GM12878 (cell line): ENCODE results near the gene SLC25A39. TPM values are rescaled to one million over a fixed set of nuclear protein-coding genes. Genes with fewer than 3 reads are reported as not detected.

Source experiments
- ATAC-seq: fragments of 200-7000 bp; cut with Tn5 transposase; 3 replicates; pipeline ENCODE4 v1.9.1; 2020; ENCODE audit warnings: mild to moderate bottlenecking, moderate library complexity
- BruUV-seq: library from RNA; stranded (reverse); fragments of 400-500 nt; replicated peaks from 2 replicates; lab custom pipeline; 2021; lab: Mats Ljungman, UMichigan
- CTCF ChIA-PET: fragments of 300-600 bp; sonication (Branson Sonifier 250); formaldehyde crosslinking; extraction: SDS; loops from one replicate; lab custom pipeline; 2021; ENCODE audit warnings: inconsistent platforms; lab: Yijun Ruan, JAX
- POLR2A ChIA-PET: fragments of 350-600 bp; formaldehyde crosslinking; extraction: SDS; loops from one replicate; lab custom pipeline; 2021; ENCODE audit warnings: inconsistent platforms; lab: Charles Lee
- RAD21 ChIA-PET: fragments of 300-600 bp; sonication (Branson Sonifier 250); formaldehyde crosslinking; loops from one replicate; lab custom pipeline; 2023; ENCODE audit warnings: antibody characterized with exemption; ENCODE audit not compliant: unreplicated experiment; lab: Charles Lee
- SMC1A ChIA-PET: fragments of 300-600 bp; sonication (Branson Sonifier 250); formaldehyde crosslinking; loops from one replicate; lab custom pipeline; 2023; ENCODE audit not compliant: unreplicated experiment, uncharacterized antibody; lab: Charles Lee
- DNase-seq: peaks from one replicate; pipeline ENCODE4 v3.0.0-alpha.2; 2011; ENCODE audit warnings: low read depth, low spot score
- FAIRE-seq: peaks from 3 replicates; lab custom pipeline; 2011; peaks lifted over from hg19 to GRCh38; lab: Jason Lieb, UNC
- H2AFZ ChIP-seq: 2 replicates; pipeline ENCODE4 v1.6.0; 2011; ENCODE audit warnings: low read depth, low read length, control low read depth; ENCODE audit not compliant: control insufficient read depth
- H3K27ac ChIP-seq: 2 replicates; pipeline ENCODE4 v1.5.1; 2011; ENCODE audit warnings: control low read depth; ENCODE audit not compliant: control insufficient read depth, insufficient read depth
- H3K27me3 ChIP-seq, 2 experiments: replicated peaks in 1 of 2; 2 replicates each; pipeline versions ENCODE4 v1.6.0 to v1.6.1; 2011; ENCODE audit warnings: low read length in 1 of 2; ENCODE audit not compliant: control insufficient read depth in 2 of 2, insufficient read depth in 2 of 2
- H3K36me3 ChIP-seq, 2 experiments: 2 replicates each; pipeline ENCODE4 v1.5.1; 2011; ENCODE audit warnings: low read length in 1 of 2; ENCODE audit not compliant: control insufficient read depth in 2 of 2, insufficient read depth in 2 of 2
- H3K4me1 ChIP-seq: 2 replicates; pipeline ENCODE4 v1.6.1; 2011; ENCODE audit warnings: mild to moderate bottlenecking, low read length, moderate library complexity, mixed read lengths; ENCODE audit not compliant: control insufficient read depth, insufficient read depth
- H3K4me2 ChIP-seq: 2 replicates; pipeline ENCODE4 v1.6.0; 2011; ENCODE audit warnings: control low read depth; ENCODE audit not compliant: control insufficient read depth, insufficient read depth
- H3K4me3 ChIP-seq: fragments of 200-600 bp; sonication (generic); 2 replicates; pipeline ENCODE4 v1.5.1; 2016
- H3K79me2 ChIP-seq: 2 replicates; pipeline ENCODE4 v1.6.0; 2011; ENCODE audit warnings: low read length; ENCODE audit not compliant: control insufficient read depth, insufficient read depth
- H3K9ac ChIP-seq: 2 replicates; pipeline ENCODE4 v1.8.0; 2011; ENCODE audit warnings: low read length, control low read depth, mixed read lengths; ENCODE audit not compliant: control insufficient read depth, insufficient read depth
- H3K9me3 ChIP-seq: replicated peaks from 3 replicates; pipeline ENCODE4 v1.5.1; 2011; ENCODE audit warnings: mild to moderate bottlenecking, low read length; ENCODE audit not compliant: control insufficient read depth, insufficient read depth
- H4K20me1 ChIP-seq: 2 replicates; pipeline ENCODE4 v1.6.0; 2011; ENCODE audit not compliant: control insufficient read depth, insufficient read depth
- BHLHE40 ChIP-seq, 2 experiments: fragments of 450-650 bp in 1 of 2; IDR thresholded peaks; 2 replicates each; pipeline ENCODE4 v1.6.1; 2011 to 2017; ENCODE audit warnings: low read depth in 2 of 2, borderline replicate concordance in 1 of 2, improper control_type of control experiment in 1 of 2, low read length in 1 of 2, mild to moderate bottlenecking in 1 of 2
- CREM ChIP-seq: IDR thresholded peaks from 2 replicates; pipeline ENCODE4 v1.6.1; 2014; ENCODE audit warnings: antibody characterized with exemption, low read depth
- HCFC1 ChIP-seq: fragments of 150-350 bp; IDR thresholded peaks from 2 replicates; pipeline ENCODE4 v1.6.1; 2014; ENCODE audit warnings: low read length
- HDGF ChIP-seq: fragments of 450-650 bp; IDR thresholded peaks from 2 replicates; pipeline ENCODE4 v1.6.1; 2016; ENCODE audit warnings: antibody characterized with exemption
- KLF5 ChIP-seq: fragments of 450-650 bp; IDR thresholded peaks from 2 replicates; pipeline ENCODE4 v1.6.1; 2014; ENCODE audit warnings: mild to moderate bottlenecking; ENCODE audit not compliant: partially characterized antibody
- NBN ChIP-seq: fragments of 450-650 bp; IDR thresholded peaks from 2 replicates; pipeline ENCODE4 v1.6.1; 2016
- NFXL1 ChIP-seq: fragments of 450-650 bp; IDR thresholded peaks from 2 replicates; pipeline ENCODE4 v1.6.1; 2017; ENCODE audit warnings: antibody characterized with exemption, mild to moderate bottlenecking, borderline replicate concordance
- PML ChIP-seq: IDR thresholded peaks from 2 replicates; pipeline ENCODE4 v1.6.1; 2012; ENCODE audit warnings: low read length, inconsistent platforms
- RB1 ChIP-seq: fragments of 450-650 bp; formaldehyde crosslinking; IDR thresholded peaks from 2 replicates; pipeline ENCODE4 v1.6.1; 2017; ENCODE audit warnings: mild to moderate bottlenecking, borderline replicate concordance
- SMAD1 ChIP-seq: fragments of 450-650 bp; IDR thresholded peaks from 2 replicates; pipeline ENCODE4 v1.6.1; 2018; ENCODE audit warnings: mild to moderate bottlenecking, low read depth; ENCODE audit not compliant: partially characterized antibody
- SREBF1 ChIP-seq: IDR thresholded peaks from 2 replicates; pipeline ENCODE4 v1.6.1; 2012; ENCODE audit warnings: mild to moderate bottlenecking, low read length
- STAT3 ChIP-seq: IDR thresholded peaks from 2 replicates; pipeline ENCODE4 v1.6.1; 2011; ENCODE audit warnings: low read depth, low read length, improper control_type of control experiment
- SUPT20H ChIP-seq: IDR thresholded peaks from 2 replicates; pipeline ENCODE4 v1.6.1; 2011; ENCODE audit warnings: low read depth, mild to moderate bottlenecking, low read length, moderate library complexity, borderline replicate concordance; ENCODE audit not compliant: control insufficient read depth
- SUZ12 ChIP-seq: fragments of 200-600 bp; sonication (generic); IDR thresholded peaks from one replicate; pipeline ENCODE4 v1.6.1; 2018; ENCODE audit warnings: antibody characterized with exemption, mild to moderate bottlenecking; ENCODE audit not compliant: unreplicated experiment
- TCF3 ChIP-seq: IDR thresholded peaks from 2 replicates; pipeline ENCODE4 v1.6.1; 2012; ENCODE audit warnings: low read depth, mild to moderate bottlenecking, low read length, borderline replicate concordance; ENCODE audit not compliant: insufficient read depth
- YY1 ChIP-seq: IDR thresholded peaks from 2 replicates; pipeline ENCODE4 v1.6.1; 2011; ENCODE audit warnings: low read depth, mild to moderate bottlenecking, low read length
- whole genome bisulfite sequencing: methylation state at CpG from one replicate; pipeline ENCODE4 v1.1.6; 2016; ENCODE audit warnings: low lambda C conversion rate; ENCODE audit not compliant: insufficient replicate concordance, insufficient coverage; ENCODE audit errors: missing lambda C conversion rate; 5-methylcytosine and 5-hydroxymethylcytosine counted together
- in situ Hi-C: fragments of 300-500 bp; cut with MboI; formaldehyde crosslinking; loops from 9 replicates; pipeline ENCODE4 v1.14.3; 2018; ENCODE audit warnings: mixed read lengths
- intact Hi-C: fragments of 100-400 bp; cut with micrococcal nuclease; formaldehyde crosslinking; loops from one replicate; pipeline ENCODE4 v1.14.2; 2022; ENCODE audit not compliant: unreplicated experiment
- polyA plus RNA-seq, 11 experiments: library from polyadenylated mRNA; depleted of rRNA in 4 of 11; unstranded in 6 of 11; stranded (reverse) in 5 of 11; fragments of >200 nt; fragmentation: Nextera tagmentation in 4 of 11; fragmentation: Illumina TruSeq in 1 of 11; extraction: Ambion mirVana in 4 of 11; extraction: Trizol in 1 of 11; gene quantifications; 1 replicate in 1 of 11; 2 replicates in 10 of 11; pipeline versions ENCODE4 v1.2.1 to v1.2.3, GENCODE V29; 2011 to 2016; ENCODE audit warnings: inconsistent platforms in 2 of 11, missing spikeins in 2 of 11, low read depth in 1 of 11
- total RNA-seq, 4 experiments: library from RNA; depleted of rRNA in 3 of 4; stranded (reverse); fragments of >200 nt in 3 of 4; fragmentation: Illumina TruSeq in 1 of 4; extraction: Trizol in 1 of 4; gene quantifications; 2 replicates each; pipeline versions ENCODE4 v1.2.1 to v1.2.3, GENCODE V29; 2013 to 2021
- TF ChIP-seq, protein P1 (sequence below): fragments of 450-650 bp; IDR thresholded peaks from 2 replicates; pipeline ENCODE4 v1.6.1; 2017; ENCODE audit warnings: low read depth, mild to moderate bottlenecking, moderate library complexity
- TF ChIP-seq, protein P2 (sequence below): fragments of 450-650 bp; formaldehyde crosslinking; IDR thresholded peaks from 2 replicates; pipeline ENCODE4 v1.4.0; 2020; ENCODE audit warnings: mild to moderate bottlenecking, moderate library complexity
- TF ChIP-seq, protein P3 (sequence below): fragments of 450-650 bp; conservative IDR thresholded peaks from 2 replicates; pipeline ENCODE4 v1.6.1; 2017; ENCODE audit warnings: mild to moderate bottlenecking, moderate library complexity

Gene SLC25A39
- total and polyA plus RNA-seq, 10 of the 15 experiments (the other 5 are each of a cell fraction or from before 2014, with no cell fraction given): 3.5 to 270 (median 150) TPM

DNA sequence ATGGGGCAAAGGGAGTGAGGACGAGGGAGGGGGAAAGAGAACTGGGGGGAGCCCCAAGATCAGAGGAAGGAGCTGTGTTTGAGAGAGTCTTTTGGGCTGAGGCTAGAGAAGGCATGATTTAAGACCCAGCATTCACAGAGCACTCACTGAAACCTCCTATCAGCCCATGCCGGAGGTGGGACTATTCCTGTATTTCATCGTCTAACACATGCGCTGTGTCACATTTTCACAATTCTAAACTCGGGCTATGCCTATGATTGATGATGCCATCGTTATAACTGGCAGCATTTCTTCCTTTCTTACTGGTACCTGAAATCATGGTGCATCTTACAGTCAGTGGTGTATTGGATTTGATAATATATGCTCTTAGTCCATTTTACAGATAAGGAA is 35.5 kb upstream of the SLC25A39 start:
- ATAC-seq: no peak
- H3K9ac ChIP-seq: no peak overlapping the region
- no peaks in the 10 kb centered on the region for H3K36me3 ChIP-seq
- CTCF ChIA-PET: interaction anchor here (0.6 to 1.3 kb wide), 4 partner anchors 10 to 249 kb away, joined by 3 to 4 read pairs (median 3); no protein-coding TSS in a partner anchor
- no peaks in the 10 kb centered on the region for H3K4me1 ChIP-seq
- RAD21 ChIA-PET: interaction anchor here (0.5 kb wide), 1 partner anchor 196 kb away, joined by 3 read pairs; no protein-coding TSS in a partner anchor
- no peaks in the 10 kb centered on the region for H3K79me2 ChIP-seq
- TF ChIP-seq HDGF (no peak), KLF5 (no peak), PML (no peak), NFXL1 (no peak), SREBF1 (no peak), NBN (no peak), SMAD1 (no peak), RB1 (no peak), BHLHE40 (IDR thresholded peaks at IDR 0.05; ENCODE audit: borderline replicate concordance in 1 of 2, low read depth in 2 of 2, low read length in 1 of 2) (no peak), CREM (no peak), STAT3 (no peak), SUZ12 (no peak), TCF3 (no peak), SUPT20H (no peak), YY1 (no peak), HCFC1 (no peak)
- TF ChIP-seq, protein P1, sequence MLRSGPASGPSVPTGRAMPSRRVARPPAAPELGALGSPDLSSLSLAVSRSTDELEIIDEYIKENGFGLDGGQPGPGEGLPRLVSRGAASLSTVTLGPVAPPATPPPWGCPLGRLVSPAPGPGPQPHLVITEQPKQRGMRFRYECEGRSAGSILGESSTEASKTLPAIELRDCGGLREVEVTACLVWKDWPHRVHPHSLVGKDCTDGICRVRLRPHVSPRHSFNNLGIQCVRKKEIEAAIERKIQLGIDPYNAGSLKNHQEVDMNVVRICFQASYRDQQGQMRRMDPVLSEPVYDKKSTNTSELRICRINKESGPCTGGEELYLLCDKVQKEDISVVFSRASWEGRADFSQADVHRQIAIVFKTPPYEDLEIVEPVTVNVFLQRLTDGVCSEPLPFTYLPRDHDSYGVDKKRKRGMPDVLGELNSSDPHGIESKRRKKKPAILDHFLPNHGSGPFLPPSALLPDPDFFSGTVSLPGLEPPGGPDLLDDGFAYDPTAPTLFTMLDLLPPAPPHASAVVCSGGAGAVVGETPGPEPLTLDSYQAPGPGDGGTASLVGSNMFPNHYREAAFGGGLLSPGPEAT: no peak
- TF ChIP-seq, protein P2, sequence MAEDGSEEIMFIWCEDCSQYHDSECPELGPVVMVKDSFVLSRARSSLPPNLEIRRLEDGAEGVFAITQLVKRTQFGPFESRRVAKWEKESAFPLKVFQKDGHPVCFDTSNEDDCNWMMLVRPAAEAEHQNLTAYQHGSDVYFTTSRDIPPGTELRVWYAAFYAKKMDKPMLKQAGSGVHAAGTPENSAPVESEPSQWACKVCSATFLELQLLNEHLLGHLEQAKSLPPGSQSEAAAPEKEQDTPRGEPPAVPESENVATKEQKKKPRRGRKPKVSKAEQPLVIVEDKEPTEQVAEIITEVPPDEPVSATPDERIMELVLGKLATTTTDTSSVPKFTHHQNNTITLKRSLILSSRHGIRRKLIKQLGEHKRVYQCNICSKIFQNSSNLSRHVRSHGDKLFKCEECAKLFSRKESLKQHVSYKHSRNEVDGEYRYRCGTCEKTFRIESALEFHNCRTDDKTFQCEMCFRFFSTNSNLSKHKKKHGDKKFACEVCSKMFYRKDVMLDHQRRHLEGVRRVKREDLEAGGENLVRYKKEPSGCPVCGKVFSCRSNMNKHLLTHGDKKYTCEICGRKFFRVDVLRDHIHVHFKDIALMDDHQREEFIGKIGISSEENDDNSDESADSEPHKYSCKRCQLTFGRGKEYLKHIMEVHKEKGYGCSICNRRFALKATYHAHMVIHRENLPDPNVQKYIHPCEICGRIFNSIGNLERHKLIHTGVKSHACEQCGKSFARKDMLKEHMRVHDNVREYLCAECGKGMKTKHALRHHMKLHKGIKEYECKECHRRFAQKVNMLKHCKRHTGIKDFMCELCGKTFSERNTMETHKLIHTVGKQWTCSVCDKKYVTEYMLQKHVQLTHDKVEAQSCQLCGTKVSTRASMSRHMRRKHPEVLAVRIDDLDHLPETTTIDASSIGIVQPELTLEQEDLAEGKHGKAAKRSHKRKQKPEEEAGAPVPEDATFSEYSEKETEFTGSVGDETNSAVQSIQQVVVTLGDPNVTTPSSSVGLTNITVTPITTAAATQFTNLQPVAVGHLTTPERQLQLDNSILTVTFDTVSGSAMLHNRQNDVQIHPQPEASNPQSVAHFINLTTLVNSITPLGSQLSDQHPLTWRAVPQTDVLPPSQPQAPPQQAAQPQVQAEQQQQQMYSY (CRISPR knock-in tag): no peak
- TF ChIP-seq, protein P3, sequence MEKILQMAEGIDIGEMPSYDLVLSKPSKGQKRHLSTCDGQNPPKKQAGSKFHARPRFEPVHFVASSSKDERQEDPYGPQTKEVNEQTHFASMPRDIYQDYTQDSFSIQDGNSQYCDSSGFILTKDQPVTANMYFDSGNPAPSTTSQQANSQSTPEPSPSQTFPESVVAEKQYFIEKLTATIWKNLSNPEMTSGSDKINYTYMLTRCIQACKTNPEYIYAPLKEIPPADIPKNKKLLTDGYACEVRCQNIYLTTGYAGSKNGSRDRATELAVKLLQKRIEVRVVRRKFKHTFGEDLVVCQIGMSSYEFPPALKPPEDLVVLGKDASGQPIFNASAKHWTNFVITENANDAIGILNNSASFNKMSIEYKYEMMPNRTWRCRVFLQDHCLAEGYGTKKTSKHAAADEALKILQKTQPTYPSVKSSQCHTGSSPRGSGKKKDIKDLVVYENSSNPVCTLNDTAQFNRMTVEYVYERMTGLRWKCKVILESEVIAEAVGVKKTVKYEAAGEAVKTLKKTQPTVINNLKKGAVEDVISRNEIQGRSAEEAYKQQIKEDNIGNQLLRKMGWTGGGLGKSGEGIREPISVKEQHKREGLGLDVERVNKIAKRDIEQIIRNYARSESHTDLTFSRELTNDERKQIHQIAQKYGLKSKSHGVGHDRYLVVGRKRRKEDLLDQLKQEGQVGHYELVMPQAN: no peak
- DNase-seq: no peak
- no peak overlapping the region for H3K27ac ChIP-seq
- no peaks in the 10 kb centered on the region for H4K20me1 ChIP-seq
- no peak overlapping the region for H3K4me3 ChIP-seq
- WGBS: 25% methylated on average over 6 of the region's 6 CpGs
- H3K27me3 ChIP-seq: peaks cover 0 to 2% of the 10 kb centered on the region in 2 experiments; a peak in 2 of 4 replicates
- intact Hi-C loops: no loop called here
- H2AFZ ChIP-seq: no peak overlapping the region
- no peak overlapping the region for H3K4me2 ChIP-seq
- SMC1A ChIA-PET: interaction anchor here (0.8 kb wide), 1 partner anchor 154 kb away, joined by 3 read pairs; no protein-coding TSS in a partner anchor
- no peak for FAIRE-seq
- in situ Hi-C loops: no loop called here
- BruUV-seq: no TSS peak
- POLR2A ChIA-PET: no interaction called here
- no peaks in the 10 kb centered on the region for H3K9me3 ChIP-seq
